Common myeloid progenitor, CD34-positive (primary cell): ENCODE data around the gene INS.

ENCODE experiments used
- CTCF ChIA-PET: fragments of 350-600 bp; sonication (Branson Sonifier 250); formaldehyde crosslinking; loops from one replicate; lab custom pipeline; 2021; ENCODE audit warnings: antibody characterized with exemption; lab: Charles Lee
- POLR2A ChIA-PET: fragments of 350-600 bp; sonication (Branson Sonifier 250); formaldehyde crosslinking; loops from one replicate; lab custom pipeline; 2021; ENCODE audit warnings: antibody characterized with exemption; lab: Charles Lee
- DNase-seq, 3 donors: peaks; one replicate each; pipeline versions ENCODE4 v3.0.0 to v3.0.0-alpha.2; 2013
- H3K27ac ChIP-seq, 2 experiments: 1 replicate in 1 of 2; 2 replicates in 1 of 2; pipeline ENCODE4 v1.7.0; 2013; ENCODE audit warnings: inconsistent platforms in 2 of 2, low read length in 2 of 2, mild to moderate bottlenecking in 2 of 2, low read depth in 1 of 2, moderate library complexity in 1 of 2; ENCODE audit not compliant: severe bottlenecking in 2 of 2, insufficient read depth in 1 of 2, poor library complexity in 1 of 2
- H3K27me3 ChIP-seq, 5 experiments: replicated peaks in 2 of 5; 1 replicate in 3 of 5; 2 replicates in 2 of 5; pipeline versions ENCODE4 v1.6.1 to v1.7.0; 2013; ENCODE audit warnings: low read length in 4 of 5, mild to moderate bottlenecking in 2 of 5, moderate library complexity in 2 of 5, inconsistent platforms in 1 of 5; ENCODE audit not compliant: insufficient read depth in 5 of 5, control insufficient read depth in 4 of 5
- H3K36me3 ChIP-seq, 4 experiments: 1 replicate in 2 of 4; 2 replicates in 2 of 4; pipeline versions ENCODE4 v1.6.1 to v1.7.0; 2013; ENCODE audit warnings: low read length in 3 of 4, control low read depth in 1 of 4, mild to moderate bottlenecking in 1 of 4; ENCODE audit not compliant: control insufficient read depth in 4 of 4, insufficient read depth in 4 of 4
- H3K4me1 ChIP-seq, 4 experiments: 1 replicate in 3 of 4; 2 replicates in 1 of 4; pipeline versions ENCODE4 v1.6.1 to v1.7.1; 2013; ENCODE audit warnings: low read length in 3 of 4, mild to moderate bottlenecking in 3 of 4, control low read depth in 1 of 4, inconsistent platforms in 1 of 4, moderate library complexity in 1 of 4; ENCODE audit not compliant: control insufficient read depth in 4 of 4, insufficient read depth in 4 of 4; ENCODE audit errors: control extremely low read depth in 1 of 4
- H3K4me3 ChIP-seq, 7 experiments: 1 replicate in 4 of 7; 2 replicates in 3 of 7; pipeline versions ENCODE4 v1.5.1 to v1.7.0; 2013; ENCODE audit warnings: mild to moderate bottlenecking in 7 of 7, low read length in 6 of 7, moderate library complexity in 6 of 7, inconsistent platforms in 2 of 7, low read depth in 2 of 7, control low read depth in 1 of 7; ENCODE audit not compliant: insufficient read depth in 4 of 7, control insufficient read depth in 1 of 7; ENCODE audit errors: extremely low read depth in 1 of 7
- H3K9me3 ChIP-seq, 5 experiments: 1 replicate in 4 of 5; 2 replicates in 1 of 5; pipeline versions ENCODE4 v1.6.1 to v1.7.1; 2013; ENCODE audit warnings: low read length in 4 of 5, mild to moderate bottlenecking in 2 of 5, inconsistent platforms in 1 of 5, low read depth in 1 of 5, moderate library complexity in 1 of 5; ENCODE audit not compliant: control insufficient read depth in 4 of 5, insufficient read depth in 2 of 5; ENCODE audit errors: control extremely low read depth in 1 of 5
- WGBS: methylation state at CpG from one replicate; pipeline ENCODE4 v1.1.5; 2013; ENCODE audit not compliant: insufficient coverage; 5-methylcytosine and 5-hydroxymethylcytosine counted together

The INS gene

GRCh38 chr11:2193099-2193887 is 32.3 kb upstream of the INS start:
- H3K27ac ChIP-seq, result no peak overlapping the region
- POLR2A ChIA-PET, result no interaction called here
- no peaks in the 10 kb centered on the region for H3K9me3 ChIP-seq
- peaks cover 5 to 35% (median 26%) of the 10 kb centered on the region in 4 experiments for H3K4me1 ChIP-seq
- DNase-seq, result no peak
- no peak overlapping the region for H3K4me3 ChIP-seq
- WGBS, result 98% methylated on average over 24 of the region's 26 CpGs
- CTCF ChIA-PET, result interaction anchor here (0.8 to 4.8 kb wide), 11 partner anchors 8 to 227 kb away, joined by 3 to 42 read pairs (median 5); partner anchors contain the start of genes C11orf21 and TSPAN32
- H3K36me3 ChIP-seq, result no peaks in the 10 kb centered on the region
- H3K27me3 ChIP-seq, result no peaks in the 10 kb centered on the region

- H3K4me3 ChIP-seq, result no peak overlapping the region
- no peak for DNase-seq
- H3K27me3 ChIP-seq, result no peaks in the 10 kb centered on the region
- H3K9me3 ChIP-seq, result no peaks in the 10 kb centered on the region
- POLR2A ChIA-PET, result no interaction called here
- CTCF ChIA-PET, result interaction anchor here (1.5 to 4.8 kb wide), 4 partner anchors 31 to 228 kb away, joined by 3 to 42 read pairs (median 22); no protein-coding TSS in a partner anchor
- 97% methylated on average over 10 of the region's 10 CpGs for WGBS
- H3K36me3 ChIP-seq, result no peaks in the 10 kb centered on the region
- peaks cover 5 to 33% (median 24%) of the 10 kb centered on the region in 4 experiments for H3K4me1 ChIP-seq
- H3K27ac ChIP-seq, result no peak overlapping the region
These were observed 31.4 kb upstream of the INS start for GRCh38 chr11:2192435-2192834.

- Histone ChIP-seq H3K4me3 (no peak overlapping the region), H3K9me3 (no peaks in the 10 kb centered on the region), H3K4me1 (peaks cover 5 to 36% (median 25%) of the 10 kb centered on the region in 4 experiments), H3K36me3 (no peaks in the 10 kb centered on the region), H3K27me3 (no peaks in the 10 kb centered on the region), H3K27ac (no peak overlapping the region)
- ChIA-PET POLR2A (no interaction called here), CTCF (interaction anchor here (3.6 to 4.8 kb wide), 3 partner anchors 107 to 229 kb away, joined by 21 to 42 read pairs (median 22); no protein-coding TSS in a partner anchor)
- DNase-seq, result no peak
- WGBS, result 100% methylated on average over 6 of the region's 7 CpGs
These were observed 30.9 kb upstream of the INS start for GRCh38 chr11:2191883-2192282.

GRCh38 chr11:2190657-2191471 is 29.9 kb upstream of the INS start:
- POLR2A ChIA-PET, result no interaction called here
- Histone ChIP-seq H3K27me3 (no peaks in the 10 kb centered on the region), H3K9me3 (no peaks in the 10 kb centered on the region), H3K4me3 (peak overlapping the region in 1 of 7 experiments; percentile 30), H3K27ac (no peak overlapping the region), H3K36me3 (no peaks in the 10 kb centered on the region), H3K4me1 (peaks cover 5 to 45% (median 25%) of the 10 kb centered on the region in 4 experiments)
- CTCF ChIA-PET, result no interaction called here
- 21% methylated on average over 30 of the region's 30 CpGs for WGBS
- DNase-seq, result peak; percentile 54 to 88 (median 85)

GRCh38 chr11:2189938-2190656 is 29.1 kb upstream of the INS start:
- no peak for DNase-seq
- no peaks in the 10 kb centered on the region for H3K36me3 ChIP-seq
- H3K9me3 ChIP-seq, result no peaks in the 10 kb centered on the region
- no peak overlapping the region for H3K4me3 ChIP-seq
- H3K27me3 ChIP-seq, result no peaks in the 10 kb centered on the region
- CTCF ChIA-PET, result no interaction called here
- no peak overlapping the region for H3K27ac ChIP-seq
- POLR2A ChIA-PET, result no interaction called here
- 89% methylated on average over 29 of the region's 29 CpGs for WGBS
- H3K4me1 ChIP-seq, result peaks cover 5 to 51% (median 26%) of the 10 kb centered on the region in 4 experiments

GRCh38 chr11:2188745-2189144 is 27.7 kb upstream of the INS start:
- Histone ChIP-seq H3K36me3 (no peaks in the 10 kb centered on the region), H3K27ac (no peak overlapping the region), H3K4me1 (peaks cover 5 to 51% (median 30%) of the 10 kb centered on the region in 4 experiments), H3K9me3 (no peaks in the 10 kb centered on the region), H3K4me3 (no peak overlapping the region), H3K27me3 (no peaks in the 10 kb centered on the region)
- CTCF ChIA-PET, result no interaction called here
- WGBS, result 98% methylated on average over 19 of the region's 19 CpGs
- no peak for DNase-seq
- POLR2A ChIA-PET, result no interaction called here
